Measurements from ENCODE around the gene SUPV3L1.

- no peak for TF ChIP-seq POLR2A (IDR thresholded peaks at IDR 0.05)
- no peak for TF ChIP-seq CTCF (IDR thresholded peaks at IDR 0.05)
- TF ChIP-seq EP300 (IDR thresholded peaks at IDR 0.05): no peak
Measured at GRCh38 chr10:69250041-69250440, 70.0 kb downstream of the SUPV3L1 start.

Data from tibial nerve (tissue), 4 donors.